NCI-H446 treated with DMSO at 0.1 percent for 48 hours (cell line): ENCODE measurements around the gene FBXO48.

ENCODE experiments used
- DNase-seq: peaks from one replicate; lab custom pipeline; 2025; lab: John Stamatoyannopoulos, UW

The FBXO48 gene

GRCh38 chr2:68435615-68436014 lies 31.5 kb downstream of the FBXO48 start:
- no peak for DNase-seq

GRCh38 chr2:68434981-68435380 lies 32.1 kb downstream of the FBXO48 start:
- DNase-seq = no peak

- DNase-seq = no peak
These were observed 34.1 kb downstream of the FBXO48 start for GRCh38 chr2:68432696-68433658.

- DNase-seq = no peak
These were observed 35.6 kb downstream of the FBXO48 start for GRCh38 chr2:68431316-68431972.

GRCh38 chr2:68429311-68429826 lies 37.7 kb downstream of the FBXO48 start:
- DNase-seq = no peak

- DNase-seq = no peak
These were observed 38.3 kb downstream of the FBXO48 start for GRCh38 chr2:68428746-68429145.

GRCh38 chr2:68428126-68428525 lies 39.0 kb downstream of the FBXO48 start:
- DNase-seq = no peak

- no peak for DNase-seq
These were observed 40.1 kb downstream of the FBXO48 start for GRCh38 chr2:68426848-68427579.

- no peak for DNase-seq
These were observed 40.6 kb downstream of the FBXO48 start for GRCh38 chr2:68426446-68426845.

- no peak for DNase-seq
These were observed 41.6 kb downstream of the FBXO48 start for GRCh38 chr2:68425503-68425902.

- no peak for DNase-seq
These were observed 43.0 kb downstream of the FBXO48 start for GRCh38 chr2:68423966-68424650.

- no peak for DNase-seq
These were observed 46.7 kb downstream of the FBXO48 start for GRCh38 chr2:68420254-68420910.

- no peak for DNase-seq
These were observed 48.2 kb downstream of the FBXO48 start for GRCh38 chr2:68418855-68419254.

GRCh38 chr2:68418419-68418818 lies 48.7 kb downstream of the FBXO48 start:
- no peak for DNase-seq

- DNase-seq = no peak
These were observed 49.2 kb downstream of the FBXO48 start for GRCh38 chr2:68417926-68418325.

- DNase-seq = no peak
These were observed 50.9 kb downstream of the FBXO48 start for GRCh38 chr2:68416081-68416675.

GRCh38 chr2:68415521-68415920 lies 51.6 kb downstream of the FBXO48 start:
- DNase-seq = no peak

- no peak for DNase-seq
These were observed 52.2 kb downstream of the FBXO48 start for GRCh38 chr2:68414876-68415275.

- DNase-seq = no peak
These were observed 52.6 kb downstream of the FBXO48 start for GRCh38 chr2:68414452-68414851.

GRCh38 chr2:68413466-68413865 lies 53.6 kb downstream of the FBXO48 start:
- DNase-seq = no peak
